H9 (cell line): Measurements from ENCODE around the gene ARFIP1. TPM values are rescaled to one million over a fixed set of nuclear protein-coding genes. Genes with fewer than 3 reads are reported as not detected.

Experiments used
- DNase-seq: peaks from one replicate; pipeline ENCODE4 v3.0.0-alpha.2; 2017
- H2AFZ ChIP-seq: one replicate; pipeline ENCODE4 v1.6.1; 2013; ENCODE audit warnings: mild to moderate bottlenecking, low read length, control low read depth, moderate library complexity
- H2AK5ac ChIP-seq: 2 replicates; pipeline ENCODE4 v1.6.1; 2013; ENCODE audit warnings: low read length, control low read depth, mixed read lengths; ENCODE audit not compliant: insufficient read length
- H2BK120ac ChIP-seq: one replicate; pipeline ENCODE4 v1.6.1; 2013; ENCODE audit warnings: low read depth, mild to moderate bottlenecking, low read length, control low read depth, inconsistent platforms; ENCODE audit not compliant: poor library complexity, severe bottlenecking
- H2BK12ac ChIP-seq: 2 replicates; pipeline ENCODE4 v1.6.1; 2013; ENCODE audit warnings: low read length, control low read depth, mixed read lengths, low read depth; ENCODE audit not compliant: insufficient read length
- H2BK15ac ChIP-seq: 2 replicates; pipeline ENCODE4 v1.6.1; 2013; ENCODE audit warnings: low read depth, low read length, control low read depth
- H2BK20ac ChIP-seq: one replicate; pipeline ENCODE4 v1.6.1; 2013; ENCODE audit warnings: low read depth, mild to moderate bottlenecking, low read length, control low read depth, inconsistent platforms; ENCODE audit not compliant: poor library complexity, severe bottlenecking
- H2BK5ac ChIP-seq: 2 replicates; pipeline ENCODE4 v1.6.1; 2013; ENCODE audit warnings: low read length, control low read depth, mixed read lengths; ENCODE audit not compliant: insufficient read length
- H3K14ac ChIP-seq: 2 replicates; pipeline ENCODE4 v1.6.1; 2013; ENCODE audit warnings: low read length, control low read depth; ENCODE audit not compliant: insufficient read depth
- H3K18ac ChIP-seq: 2 replicates; pipeline ENCODE4 v1.6.1; 2013; ENCODE audit warnings: low read depth, mild to moderate bottlenecking, mixed read lengths, low read length, control low read depth; ENCODE audit not compliant: insufficient read length
- H3K23ac ChIP-seq: 2 replicates; pipeline ENCODE4 v1.6.1; 2013; ENCODE audit warnings: low read length, control low read depth, mixed read lengths, low read depth; ENCODE audit not compliant: insufficient read length
- H3K23me2 ChIP-seq: 2 replicates; pipeline ENCODE4 v1.6.1; 2013; ENCODE audit warnings: low read depth, mild to moderate bottlenecking, mixed read lengths, low read length, control low read depth; ENCODE audit not compliant: insufficient read length, poor library complexity, severe bottlenecking
- H3K27ac ChIP-seq: 2 replicates; pipeline ENCODE4 v1.5.1; 2013; ENCODE audit warnings: low read length, control low read depth, mixed read lengths, low read depth; ENCODE audit not compliant: insufficient read length
- H3K27me3 ChIP-seq: 2 replicates; pipeline ENCODE4 v1.6.1; 2013; ENCODE audit warnings: low read length, control low read depth, inconsistent platforms; ENCODE audit not compliant: insufficient read depth
- H3K4ac ChIP-seq: 2 replicates; pipeline ENCODE4 v1.6.1; 2013; ENCODE audit warnings: low read depth, mild to moderate bottlenecking, control low read depth, inconsistent platforms, low read length, moderate library complexity
- H3K4me1 ChIP-seq: 2 replicates; pipeline ENCODE4 v1.6.1; 2013; ENCODE audit warnings: low read length, control low read depth, inconsistent platforms; ENCODE audit not compliant: insufficient read depth
- H3K4me2 ChIP-seq: 2 replicates; pipeline ENCODE4 v1.6.1; 2013; ENCODE audit warnings: low read length, control low read depth, mixed read lengths; ENCODE audit not compliant: insufficient read length, insufficient read depth
- H3K56ac ChIP-seq: 2 replicates; pipeline ENCODE4 v1.6.1; 2013; ENCODE audit warnings: low read depth, mild to moderate bottlenecking, mixed read lengths, low read length, control low read depth; ENCODE audit not compliant: insufficient read length
- H3K79me1 ChIP-seq: 2 replicates; pipeline ENCODE4 v1.6.1; 2013; ENCODE audit warnings: low read depth, mild to moderate bottlenecking, moderate library complexity, low read length, control low read depth, inconsistent platforms; ENCODE audit not compliant: insufficient read depth, poor library complexity, severe bottlenecking
- H3K79me2 ChIP-seq: 2 replicates; pipeline ENCODE4 v1.6.1; 2013; ENCODE audit warnings: low read length, control low read depth, inconsistent platforms; ENCODE audit not compliant: insufficient read depth
- H3K9ac ChIP-seq: 2 replicates; pipeline ENCODE4 v1.6.1; 2013; ENCODE audit warnings: low read length, control low read depth, mixed read lengths; ENCODE audit not compliant: insufficient read length; ENCODE audit errors: extremely low read depth
- H3K9me3 ChIP-seq: one replicate; pipeline ENCODE4 v1.6.1; 2013; ENCODE audit warnings: low read depth, low read length, inconsistent platforms; ENCODE audit not compliant: control insufficient read depth
- H3T11ph ChIP-seq: one replicate; pipeline ENCODE4 v1.6.1; 2013; ENCODE audit warnings: mild to moderate bottlenecking, low read length, control low read depth, inconsistent platforms
- H4K20me1 ChIP-seq: one replicate; pipeline ENCODE4 v1.6.1; 2013; ENCODE audit not compliant: control insufficient read depth, insufficient read length, insufficient read depth
- H4K5ac ChIP-seq: 2 replicates; pipeline ENCODE4 v1.6.1; 2013; ENCODE audit warnings: low read depth, mild to moderate bottlenecking, mixed read lengths, low read length, control low read depth; ENCODE audit not compliant: insufficient read length
- H4K8ac ChIP-seq: replicated peaks from 2 replicates; pipeline ENCODE4 v1.6.1; 2013; ENCODE audit warnings: low read length, control low read depth, mixed read lengths, low read depth; ENCODE audit not compliant: insufficient read length
- H4K91ac ChIP-seq: 2 replicates; pipeline ENCODE4 v1.6.1; 2013; ENCODE audit warnings: low read depth, mild to moderate bottlenecking, moderate library complexity, mixed read lengths, low read length, control low read depth; ENCODE audit not compliant: insufficient read length
- H3K27ac Mint-ChIP-seq, 3 experiments: 2 replicates in 2 of 3; 3 replicates in 1 of 3; pipeline ENCODE4 v1.8.0; 2020 to 2021; ENCODE audit warnings: mixed read lengths in 3 of 3, mild to moderate bottlenecking in 1 of 3, moderate library complexity in 1 of 3
- H3K27me3 Mint-ChIP-seq: 2 replicates; pipeline ENCODE4 v1.8.0; 2021; ENCODE audit warnings: low read depth, mild to moderate bottlenecking, moderate library complexity, mixed read lengths
- H3K36me3 Mint-ChIP-seq, 3 experiments: 2 replicates in 2 of 3; 3 replicates in 1 of 3; pipeline ENCODE4 v1.8.0; 2020 to 2021; ENCODE audit warnings: low read depth in 3 of 3, mixed read lengths in 3 of 3; ENCODE audit not compliant: insufficient read depth in 1 of 3
- H3K4me1 Mint-ChIP-seq, 2 experiments: 2 replicates each; pipeline ENCODE4 v1.8.0; 2020; ENCODE audit warnings: mixed read lengths in 2 of 2
- H3K4me3 Mint-ChIP-seq, 2 experiments: 2 replicates in 1 of 2; 3 replicates in 1 of 2; pipeline ENCODE4 v1.8.0; 2020 to 2021; ENCODE audit warnings: mild to moderate bottlenecking in 2 of 2, mixed read lengths in 2 of 2, moderate library complexity in 1 of 2
- H3K9me3 Mint-ChIP-seq, 2 experiments: 2 replicates in 1 of 2; 3 replicates in 1 of 2; pipeline ENCODE4 v1.8.0; 2020; ENCODE audit warnings: mild to moderate bottlenecking in 2 of 2, mixed read lengths in 2 of 2, moderate library complexity in 1 of 2
- WGBS: extraction: QIAGEN DNeasy Blood & Tissue Kit; methylation state at CpG from one replicate; pipeline ENCODE4 v1.1.7; 2013; ENCODE audit warnings: missing lambda C conversion rate, low lambda C conversion rate, mixed read lengths; ENCODE audit not compliant: insufficient read length; ENCODE audit errors: extremely low coverage; 5-methylcytosine and 5-hydroxymethylcytosine counted together
- long read RNA-seq: library from polyadenylated mRNA; unstranded; transcript quantifications from one replicate; pipeline ENCODE4 v2.0.0, GENCODE V29; 2020
- total RNA-seq: library from RNA; stranded (reverse); gene quantifications from 2 replicates; pipeline ENCODE4 v1.2.1, GENCODE V29; 2021
- TF ChIP-seq, protein P1 (sequence below): fragments of 200-600 bp; sonication (generic); conservative IDR thresholded peaks from 3 replicates; pipeline ENCODE4 v1.8.0; 2021; ENCODE audit warnings: antibody characterized with exemption, mild to moderate bottlenecking

ARFIP1 gene, protein sequence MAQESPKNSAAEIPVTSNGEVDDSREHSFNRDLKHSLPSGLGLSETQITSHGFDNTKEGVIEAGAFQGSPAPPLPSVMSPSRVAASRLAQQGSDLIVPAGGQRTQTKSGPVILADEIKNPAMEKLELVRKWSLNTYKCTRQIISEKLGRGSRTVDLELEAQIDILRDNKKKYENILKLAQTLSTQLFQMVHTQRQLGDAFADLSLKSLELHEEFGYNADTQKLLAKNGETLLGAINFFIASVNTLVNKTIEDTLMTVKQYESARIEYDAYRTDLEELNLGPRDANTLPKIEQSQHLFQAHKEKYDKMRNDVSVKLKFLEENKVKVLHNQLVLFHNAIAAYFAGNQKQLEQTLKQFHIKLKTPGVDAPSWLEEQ
- 29.3 and 30.8 TPM in 2 replicates for total RNA-seq
- long read RNA-seq, transcript ARFIP1-201 (9 exons, 3,111 nt), result minor isoform, 55 of 271 reads
- long read RNA-seq, transcript ARFIP1-203 (8 exons, 1,601 nt), result minor isoform, 36 of 271 reads
- long read RNA-seq, transcript ARFIP1-205 (9 exons, 3,424 nt), result minor isoform, 22 of 271 reads
- long read RNA-seq, transcript ARFIP1-202 (8 exons, 1,302 nt), result major isoform, 80 of 271 reads
- long read RNA-seq, partial matches to known transcripts, result 22 of 271 reads
- long read RNA-seq, other reads (novel, unspliced or antisense), result 56 of 271 reads

DNA sequence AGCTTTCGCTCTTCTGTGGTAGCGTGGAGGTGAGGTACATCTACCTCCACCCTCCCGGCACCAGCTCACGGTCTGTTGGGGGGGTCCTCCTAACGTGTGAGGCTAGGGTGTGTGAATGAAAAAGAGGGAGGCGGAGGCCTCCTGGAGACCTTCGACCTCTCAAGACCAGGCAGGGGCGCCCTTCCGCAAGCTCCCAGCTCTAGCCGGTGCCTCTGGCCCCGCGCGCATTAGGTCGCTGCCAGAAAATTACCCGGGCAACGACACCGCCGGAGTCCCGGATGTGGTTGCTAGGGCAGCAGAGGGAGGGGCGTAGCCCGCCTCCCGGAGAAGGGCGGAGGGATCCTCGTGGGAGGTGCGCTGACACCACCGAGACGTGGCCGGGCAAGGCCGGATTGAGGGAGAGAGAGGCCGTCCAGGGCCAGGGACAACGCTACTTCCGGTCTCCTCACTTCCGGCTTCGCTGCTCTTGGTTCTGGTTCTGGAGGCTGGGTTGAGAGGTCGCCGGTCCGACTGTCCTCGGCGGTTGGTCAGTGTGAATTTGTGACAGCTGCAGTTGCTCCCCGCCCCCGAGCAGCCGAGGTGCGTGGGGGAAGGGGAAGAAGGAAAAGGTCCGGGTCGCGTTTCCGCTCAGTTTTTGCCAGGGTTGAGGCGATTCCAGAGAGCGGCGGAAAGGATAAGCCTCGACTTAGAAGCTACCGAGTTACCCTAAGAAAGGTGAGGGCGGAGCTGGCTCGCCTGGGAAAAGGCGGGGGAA is at the start of gene ARFIP1, which contains the start of gene TIGD4:
TSS of gene ARFIP1 (plus strand) at position 442 of the 754 bp plus-strand sequence. CDS start 49,680 bp downstream, outside the sequence.
TSS of gene TIGD4 (minus strand) at position 218 of the 754 bp plus-strand sequence. CDS start 8,726 bp downstream, outside the sequence.
- Mint-ChIP-seq H3K4me1 (peaks cover 25 to 27% of the 10 kb centered on the region in 2 experiments), H3K36me3 (no peaks in the 10 kb centered on the region; a peak in 1 of 7 replicates), H3K27me3 (no peaks in the 10 kb centered on the region), H3K9me3 (no peaks in the 10 kb centered on the region), H3K27ac (peak within 1 kb of the TSS; percentile 93 to 100 (median 100)), H3K4me3 (peak within 1 kb of the TSS; percentile 99 to 100)
- Histone ChIP-seq H3K27ac (peak within 1 kb of the TSS; percentile 50), H2BK12ac (no peak within 1 kb of the TSS), H3K4ac (no peak within 1 kb of the TSS), H3K23ac (no peak within 1 kb of the TSS), H3K4me1 (no peaks in the 10 kb centered on the region), H4K91ac (no peak within 1 kb of the TSS), H3K4me2 (peak within 1 kb of the TSS; percentile 87), H3K79me2 (peaks cover 2% of the 10 kb centered on the region; the same call in 1 of the 2 replicates), H3K18ac (peak within 1 kb of the TSS; percentile 72), H2BK5ac (no peak within 1 kb of the TSS), H2AFZ (peak within 1 kb of the TSS; percentile 57), H3K9ac (peak within 1 kb of the TSS; percentile 81), H3T11ph (no peak within 1 kb of the TSS), H2BK20ac (no peak within 1 kb of the TSS), H3K27me3 (no peaks in the 10 kb centered on the region), H3K23me2 (peaks cover 9% of the 10 kb centered on the region), H3K14ac (peak within 1 kb of the TSS; percentile 86), H3K56ac (no peak within 1 kb of the TSS), H4K5ac (no peak within 1 kb of the TSS), H2BK15ac (no peak within 1 kb of the TSS), H3K9me3 (no peaks in the 10 kb centered on the region), H2BK120ac (no peak within 1 kb of the TSS), H2AK5ac (no peak within 1 kb of the TSS), H3K79me1 (no peaks in the 10 kb centered on the region), H4K20me1 (no peaks in the 10 kb centered on the region), H4K8ac (no peak within 1 kb of the TSS)
- TF ChIP-seq, protein P1, sequence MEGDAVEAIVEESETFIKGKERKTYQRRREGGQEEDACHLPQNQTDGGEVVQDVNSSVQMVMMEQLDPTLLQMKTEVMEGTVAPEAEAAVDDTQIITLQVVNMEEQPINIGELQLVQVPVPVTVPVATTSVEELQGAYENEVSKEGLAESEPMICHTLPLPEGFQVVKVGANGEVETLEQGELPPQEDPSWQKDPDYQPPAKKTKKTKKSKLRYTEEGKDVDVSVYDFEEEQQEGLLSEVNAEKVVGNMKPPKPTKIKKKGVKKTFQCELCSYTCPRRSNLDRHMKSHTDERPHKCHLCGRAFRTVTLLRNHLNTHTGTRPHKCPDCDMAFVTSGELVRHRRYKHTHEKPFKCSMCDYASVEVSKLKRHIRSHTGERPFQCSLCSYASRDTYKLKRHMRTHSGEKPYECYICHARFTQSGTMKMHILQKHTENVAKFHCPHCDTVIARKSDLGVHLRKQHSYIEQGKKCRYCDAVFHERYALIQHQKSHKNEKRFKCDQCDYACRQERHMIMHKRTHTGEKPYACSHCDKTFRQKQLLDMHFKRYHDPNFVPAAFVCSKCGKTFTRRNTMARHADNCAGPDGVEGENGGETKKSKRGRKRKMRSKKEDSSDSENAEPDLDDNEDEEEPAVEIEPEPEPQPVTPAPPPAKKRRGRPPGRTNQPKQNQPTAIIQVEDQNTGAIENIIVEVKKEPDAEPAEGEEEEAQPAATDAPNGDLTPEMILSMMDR, result peak; percentile 56; the same call in 2 of the 3 replicates
- peak; percentile 99 for DNase-seq
- WGBS, result no CpG with 5 or more reads among the region's 55 CpGs
